ENCODE results near the gene WNT6. TPM values are rescaled to one million over a fixed set of nuclear protein-coding genes. Genes with fewer than 3 reads are reported as not detected.

WNT6 gene
- total and polyA plus RNA-seq, 10 of the 15 experiments (the other 5 are each of a cell fraction or from before 2014, with no cell fraction given): 0.11 to 0.44 (median 0.22) TPM; not detected in 5

DNA sequence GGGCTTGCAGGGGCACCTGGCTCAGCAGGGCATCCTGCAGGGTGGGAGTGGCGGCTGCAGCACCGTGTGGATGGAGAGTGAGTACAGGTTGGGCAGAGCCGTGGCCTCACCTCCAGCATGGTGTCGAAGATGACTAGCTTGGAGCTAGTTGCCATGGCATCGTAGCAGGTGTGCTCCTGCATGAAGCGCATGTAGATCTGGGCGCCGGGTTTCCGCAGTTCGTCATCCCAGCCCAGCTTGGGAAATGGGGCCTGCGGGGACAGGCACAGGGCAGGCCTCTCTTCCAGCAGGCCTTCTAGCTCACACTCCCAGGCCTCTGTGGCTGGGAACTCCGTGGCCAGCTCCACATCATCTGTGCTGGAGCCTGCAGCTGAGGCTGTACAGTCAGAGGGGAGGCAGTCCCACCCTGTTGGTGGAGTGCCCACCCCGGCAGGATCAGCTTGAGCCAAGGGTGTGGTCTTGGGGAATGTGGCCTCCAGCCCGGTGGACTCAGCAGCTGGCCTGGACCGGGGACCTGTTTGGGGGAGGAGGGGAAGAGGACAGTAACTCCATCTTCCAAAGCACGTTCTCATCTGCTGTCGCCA lies 29.6 kb upstream of the WNT6 start (continued):
- no peak for TF ChIP-seq FOXM1 (IDR thresholded peaks at IDR 0.05; ENCODE audit: low read depth, low read length)
- no peak for TF ChIP-seq POLR2AphosphoS5 (IDR thresholded peaks at IDR 0.05; ENCODE audit: low read length)
- TF ChIP-seq, protein P1, sequence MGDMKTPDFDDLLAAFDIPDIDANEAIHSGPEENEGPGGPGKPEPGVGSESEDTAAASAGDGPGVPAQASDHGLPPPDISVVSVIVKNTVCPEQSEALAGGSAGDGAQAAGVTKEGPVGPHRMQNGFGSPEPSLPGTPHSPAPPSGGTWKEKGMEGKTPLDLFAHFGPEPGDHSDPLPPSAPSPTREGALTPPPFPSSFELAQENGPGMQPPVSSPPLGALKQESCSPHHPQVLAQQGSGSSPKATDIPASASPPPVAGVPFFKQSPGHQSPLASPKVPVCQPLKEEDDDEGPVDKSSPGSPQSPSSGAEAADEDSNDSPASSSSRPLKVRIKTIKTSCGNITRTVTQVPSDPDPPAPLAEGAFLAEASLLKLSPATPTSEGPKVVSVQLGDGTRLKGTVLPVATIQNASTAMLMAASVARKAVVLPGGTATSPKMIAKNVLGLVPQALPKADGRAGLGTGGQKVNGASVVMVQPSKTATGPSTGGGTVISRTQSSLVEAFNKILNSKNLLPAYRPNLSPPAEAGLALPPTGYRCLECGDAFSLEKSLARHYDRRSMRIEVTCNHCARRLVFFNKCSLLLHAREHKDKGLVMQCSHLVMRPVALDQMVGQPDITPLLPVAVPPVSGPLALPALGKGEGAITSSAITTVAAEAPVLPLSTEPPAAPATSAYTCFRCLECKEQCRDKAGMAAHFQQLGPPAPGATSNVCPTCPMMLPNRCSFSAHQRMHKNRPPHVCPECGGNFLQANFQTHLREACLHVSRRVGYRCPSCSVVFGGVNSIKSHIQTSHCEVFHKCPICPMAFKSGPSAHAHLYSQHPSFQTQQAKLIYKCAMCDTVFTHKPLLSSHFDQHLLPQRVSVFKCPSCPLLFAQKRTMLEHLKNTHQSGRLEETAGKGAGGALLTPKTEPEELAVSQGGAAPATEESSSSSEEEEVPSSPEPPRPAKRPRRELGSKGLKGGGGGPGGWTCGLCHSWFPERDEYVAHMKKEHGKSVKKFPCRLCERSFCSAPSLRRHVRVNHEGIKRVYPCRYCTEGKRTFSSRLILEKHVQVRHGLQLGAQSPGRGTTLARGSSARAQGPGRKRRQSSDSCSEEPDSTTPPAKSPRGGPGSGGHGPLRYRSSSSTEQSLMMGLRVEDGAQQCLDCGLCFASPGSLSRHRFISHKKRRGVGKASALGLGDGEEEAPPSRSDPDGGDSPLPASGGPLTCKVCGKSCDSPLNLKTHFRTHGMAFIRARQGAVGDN (IDR thresholded peaks at IDR 0.05): no peak
- no peak for TF ChIP-seq SIX5 (IDR thresholded peaks at IDR 0.05; ENCODE audit: low read depth, low read length, severe bottlenecking)
- TF ChIP-seq SKIL (IDR thresholded peaks at IDR 0.05; ENCODE audit: low read depth, poor library complexity, severe bottlenecking): no peak
- TF ChIP-seq HCFC1 (IDR thresholded peaks at IDR 0.05; ENCODE audit: low read length): no peak
- TF ChIP-seq PAX8 (IDR thresholded peaks at IDR 0.05): no peak
- TF ChIP-seq, protein P2, sequence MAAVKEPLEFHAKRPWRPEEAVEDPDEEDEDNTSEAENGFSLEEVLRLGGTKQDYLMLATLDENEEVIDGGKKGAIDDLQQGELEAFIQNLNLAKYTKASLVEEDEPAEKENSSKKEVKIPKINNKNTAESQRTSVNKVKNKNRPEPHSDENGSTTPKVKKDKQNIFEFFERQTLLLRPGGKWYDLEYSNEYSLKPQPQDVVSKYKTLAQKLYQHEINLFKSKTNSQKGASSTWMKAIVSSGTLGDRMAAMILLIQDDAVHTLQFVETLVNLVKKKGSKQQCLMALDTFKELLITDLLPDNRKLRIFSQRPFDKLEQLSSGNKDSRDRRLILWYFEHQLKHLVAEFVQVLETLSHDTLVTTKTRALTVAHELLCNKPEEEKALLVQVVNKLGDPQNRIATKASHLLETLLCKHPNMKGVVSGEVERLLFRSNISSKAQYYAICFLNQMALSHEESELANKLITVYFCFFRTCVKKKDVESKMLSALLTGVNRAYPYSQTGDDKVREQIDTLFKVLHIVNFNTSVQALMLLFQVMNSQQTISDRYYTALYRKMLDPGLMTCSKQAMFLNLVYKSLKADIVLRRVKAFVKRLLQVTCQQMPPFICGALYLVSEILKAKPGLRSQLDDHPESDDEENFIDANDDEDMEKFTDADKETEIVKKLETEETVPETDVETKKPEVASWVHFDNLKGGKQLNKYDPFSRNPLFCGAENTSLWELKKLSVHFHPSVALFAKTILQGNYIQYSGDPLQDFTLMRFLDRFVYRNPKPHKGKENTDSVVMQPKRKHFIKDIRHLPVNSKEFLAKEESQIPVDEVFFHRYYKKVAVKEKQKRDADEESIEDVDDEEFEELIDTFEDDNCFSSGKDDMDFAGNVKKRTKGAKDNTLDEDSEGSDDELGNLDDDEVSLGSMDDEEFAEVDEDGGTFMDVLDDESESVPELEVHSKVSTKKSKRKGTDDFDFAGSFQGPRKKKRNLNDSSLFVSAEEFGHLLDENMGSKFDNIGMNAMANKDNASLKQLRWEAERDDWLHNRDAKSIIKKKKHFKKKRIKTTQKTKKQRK (IDR thresholded peaks at IDR 0.05; ENCODE audit: low read depth, low read length): no peak
- TF ChIP-seq SREBF2 (IDR thresholded peaks at IDR 0.05; ENCODE audit: low read length): no peak
